DND-41 (cell line): ENCODE measurements around the gene OR2T8.
"Not testable (repeated sequence)": the region's sequence is repeated elsewhere in the genome, so short reads cannot be mapped to it uniquely, and the experiment has no call there.

Experiments
- ATAC-seq: fragments of 200-7000 bp; cut with Tn5 transposase; 3 replicates; pipeline ENCODE4 v1.9.1; 2021; ENCODE audit warnings: low read depth; ENCODE audit not compliant: insufficient read depth
- DNase-seq: peaks from one replicate; pipeline ENCODE4 v3.0.0-alpha.2; 2020
- H2AFZ ChIP-seq: 2 replicates; pipeline ENCODE4 v1.6.0; 2012; ENCODE audit warnings: low read depth, low read length
- H3K27ac ChIP-seq: 2 replicates; pipeline ENCODE4 v1.5.1; 2012; ENCODE audit warnings: low read length, inconsistent platforms
- H3K27me3 ChIP-seq: fragments of 200-600 bp; sonication (generic); 2 replicates; pipeline ENCODE4 v1.6.0; 2012; ENCODE audit warnings: low read length, mild to moderate bottlenecking, inconsistent platforms; ENCODE audit not compliant: insufficient read depth, poor library complexity
- H3K36me3 ChIP-seq: 2 replicates; pipeline ENCODE4 v1.5.1; 2012; ENCODE audit warnings: low read length, inconsistent platforms; ENCODE audit not compliant: insufficient read depth
- H3K4me1 ChIP-seq: 2 replicates; pipeline ENCODE4 v1.5.1; 2012; ENCODE audit warnings: mild to moderate bottlenecking, low read length; ENCODE audit not compliant: insufficient read depth
- H3K4me2 ChIP-seq: 2 replicates; pipeline ENCODE4 v1.6.0; 2012; ENCODE audit warnings: mild to moderate bottlenecking, moderate library complexity, low read length, inconsistent platforms; ENCODE audit not compliant: insufficient read depth
- H3K4me3 ChIP-seq, 2 experiments: fragments of 200-600 bp in 1 of 2; shearing (Covaris generic) in 1 of 2; 2 replicates each; pipeline ENCODE4 v1.5.1; 2012 to 2016; ENCODE audit warnings: inconsistent platforms in 2 of 2, low read length in 2 of 2, mild to moderate bottlenecking in 2 of 2, low read depth in 1 of 2, moderate library complexity in 1 of 2
- H3K79me2 ChIP-seq: 2 replicates; pipeline ENCODE4 v1.6.0; 2012; ENCODE audit warnings: low read length, inconsistent platforms; ENCODE audit not compliant: insufficient read depth
- H3K9ac ChIP-seq: 2 replicates; pipeline ENCODE4 v1.6.0; 2012; ENCODE audit warnings: low read depth, mild to moderate bottlenecking, inconsistent platforms, low read length, moderate library complexity
- H3K9me3 ChIP-seq: 2 replicates; pipeline ENCODE4 v1.5.1; 2012; ENCODE audit warnings: low read length, moderate library complexity, mild to moderate bottlenecking, inconsistent platforms; ENCODE audit not compliant: insufficient read depth, severe bottlenecking
- H4K20me1 ChIP-seq: 2 replicates; pipeline ENCODE4 v1.6.0; 2012; ENCODE audit warnings: low read length; ENCODE audit not compliant: insufficient read depth
- CTCF ChIP-seq: IDR thresholded peaks from 2 replicates; pipeline ENCODE4 v1.5.1; 2012; ENCODE audit warnings: borderline replicate concordance, low read length, moderate library complexity, mild to moderate bottlenecking; ENCODE audit not compliant: poor library complexity, severe bottlenecking; ENCODE audit errors: extremely low read depth
- EZH2 ChIP-seq: IDR thresholded peaks from 3 replicates; pipeline ENCODE4 v1.6.1; 2012; ENCODE audit warnings: borderline replicate concordance, low read depth, mild to moderate bottlenecking, moderate library complexity, low read length, inconsistent platforms; ENCODE audit not compliant: severe bottlenecking

OR2T8 gene

GRCh38 chr1:247936965-247937734 is 17.1 kb downstream of the OR2T8 start:
- H2AFZ ChIP-seq, H3K4me3 ChIP-seq, H3K9me3 ChIP-seq, H3K4me2 ChIP-seq, H3K27me3 ChIP-seq, H3K4me1 ChIP-seq, H3K27ac ChIP-seq, H3K36me3 ChIP-seq, H3K9ac ChIP-seq, H3K79me2 ChIP-seq, H4K20me1 ChIP-seq: not testable (repeated sequence)
- peak; percentile 70 for TF ChIP-seq CTCF
- ATAC-seq, result peak; percentile 76
- peak; percentile 44 for DNase-seq

DNA sequence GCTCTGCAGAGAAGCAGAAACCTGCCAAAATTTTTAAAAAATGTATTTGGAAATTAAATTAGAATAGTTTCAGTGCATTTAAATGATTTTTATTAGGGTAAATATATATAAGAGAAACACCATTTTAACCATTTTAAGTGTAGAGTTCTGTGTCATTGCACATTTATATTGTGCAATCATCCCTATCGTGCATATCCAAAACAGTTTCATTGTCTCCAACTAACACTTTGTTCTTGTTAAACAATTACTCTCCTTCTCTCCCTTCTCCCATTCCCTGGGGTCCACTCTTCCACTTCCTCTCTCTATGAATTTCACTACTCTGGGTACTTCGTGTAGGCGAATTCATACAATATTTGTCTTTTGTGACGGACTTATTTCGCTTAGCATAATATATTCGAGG is 22.6 kb downstream of the OR2T8 start:
- no peak overlapping the region for H3K9ac ChIP-seq
- TF ChIP-seq EZH2, result no peak
- no peak for TF ChIP-seq CTCF
- H3K79me2 ChIP-seq, result no peaks in the 10 kb centered on the region
- no peak overlapping the region for H3K4me2 ChIP-seq
- no peak overlapping the region for H3K4me3 ChIP-seq
- H3K4me1 ChIP-seq, result no peaks in the 10 kb centered on the region
- H3K27ac ChIP-seq, result no peak overlapping the region
- no peaks in the 10 kb centered on the region for H4K20me1 ChIP-seq
- DNase-seq, result no peak
- H3K36me3 ChIP-seq, result no peaks in the 10 kb centered on the region
- H2AFZ ChIP-seq, result no peak overlapping the region
- no peaks in the 10 kb centered on the region for H3K9me3 ChIP-seq
- H3K27me3 ChIP-seq, result no peaks in the 10 kb centered on the region
- no peak for ATAC-seq

DNA sequence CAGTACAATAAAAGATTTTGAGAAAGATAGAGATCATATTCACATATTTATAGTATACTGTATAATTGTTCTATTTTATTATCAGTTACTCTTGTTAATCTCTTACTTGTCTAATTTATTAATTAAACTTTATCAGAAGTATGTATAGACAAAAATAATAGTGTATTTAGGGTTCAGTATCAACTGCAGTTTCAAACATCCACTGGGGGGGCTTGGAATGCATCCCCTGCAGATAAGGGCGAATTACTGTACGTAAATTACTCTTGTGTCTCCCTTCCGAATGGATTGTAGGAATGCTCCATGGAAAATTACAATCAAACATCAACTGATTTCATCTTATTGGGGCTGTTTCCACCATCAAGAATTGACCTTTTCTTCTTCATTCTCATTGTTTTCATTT is 28.5 kb downstream of the OR2T8 start, which contains the start of gene OR2L8:
TSS of gene OR2L8 (plus strand) at position 301 of the 400 bp plus-strand sequence. CDS start at position 301, 0 bp downstream.
- Histone ChIP-seq H2AFZ (no peak within 1 kb of the TSS), H3K4me2 (no peak within 1 kb of the TSS), H3K4me3 (no peak within 1 kb of the TSS), H3K36me3 (no peaks in the 10 kb centered on the region), H3K4me1 (no peaks in the 10 kb centered on the region), H3K27ac (no peak within 1 kb of the TSS), H3K79me2 (no peaks in the 10 kb centered on the region), H4K20me1 (no peaks in the 10 kb centered on the region), H3K9me3 (no peaks in the 10 kb centered on the region), H3K27me3 (no peaks in the 10 kb centered on the region), H3K9ac (no peak within 1 kb of the TSS)
- TF ChIP-seq CTCF (no peak), EZH2 (no peak)
- no peak for DNase-seq
- ATAC-seq, result no peak

DNA sequence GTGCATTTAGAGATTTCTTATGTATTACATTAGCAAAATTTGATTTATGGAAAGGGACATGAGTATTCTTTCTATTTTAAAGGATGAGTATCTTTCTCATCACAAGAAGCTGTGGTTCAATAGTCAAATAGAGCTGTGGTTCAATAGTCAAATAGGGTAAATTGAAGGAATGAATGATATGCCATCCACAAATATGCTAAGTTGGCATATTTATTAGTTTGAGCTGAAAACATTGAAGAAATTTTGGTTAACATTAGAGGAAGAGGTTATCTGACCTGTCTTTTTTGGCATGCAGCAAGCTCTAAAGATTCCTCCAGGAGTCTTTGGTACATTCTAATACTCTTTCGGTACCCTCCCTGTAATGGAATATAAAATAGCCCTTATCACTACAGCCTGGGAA is 33.4 kb downstream of the OR2T8 start:
- TF ChIP-seq CTCF (no peak), EZH2 (no peak)
- Histone ChIP-seq H3K9ac (no peak overlapping the region), H3K27me3 (no peaks in the 10 kb centered on the region), H3K36me3 (no peaks in the 10 kb centered on the region), H4K20me1 (no peaks in the 10 kb centered on the region), H2AFZ (no peak overlapping the region), H3K27ac (no peak overlapping the region), H3K4me3 (no peak overlapping the region), H3K4me1 (no peaks in the 10 kb centered on the region), H3K79me2 (no peaks in the 10 kb centered on the region), H3K9me3 (no peaks in the 10 kb centered on the region), H3K4me2 (no peak overlapping the region)
- DNase-seq (no peak), ATAC-seq (no peak)
